Loucy (cell line): ENCODE results near the gene SP1.

Experiments used
- CTCF ChIP-seq: fragments of 200-600 bp; sonication (generic); conservative IDR thresholded peaks from 2 replicates; pipeline ENCODE4 v1.5.1; 2014; ENCODE audit warnings: mild to moderate bottlenecking, antibody characterized with exemption, low read length
- EZH2phosphoT487 ChIP-seq: fragments of 200-600 bp; IDR thresholded peaks from 2 replicates; pipeline ENCODE4 v1.6.1; 2018; ENCODE audit warnings: antibody characterized with exemption, mild to moderate bottlenecking, moderate library complexity, borderline replicate concordance

DNA sequence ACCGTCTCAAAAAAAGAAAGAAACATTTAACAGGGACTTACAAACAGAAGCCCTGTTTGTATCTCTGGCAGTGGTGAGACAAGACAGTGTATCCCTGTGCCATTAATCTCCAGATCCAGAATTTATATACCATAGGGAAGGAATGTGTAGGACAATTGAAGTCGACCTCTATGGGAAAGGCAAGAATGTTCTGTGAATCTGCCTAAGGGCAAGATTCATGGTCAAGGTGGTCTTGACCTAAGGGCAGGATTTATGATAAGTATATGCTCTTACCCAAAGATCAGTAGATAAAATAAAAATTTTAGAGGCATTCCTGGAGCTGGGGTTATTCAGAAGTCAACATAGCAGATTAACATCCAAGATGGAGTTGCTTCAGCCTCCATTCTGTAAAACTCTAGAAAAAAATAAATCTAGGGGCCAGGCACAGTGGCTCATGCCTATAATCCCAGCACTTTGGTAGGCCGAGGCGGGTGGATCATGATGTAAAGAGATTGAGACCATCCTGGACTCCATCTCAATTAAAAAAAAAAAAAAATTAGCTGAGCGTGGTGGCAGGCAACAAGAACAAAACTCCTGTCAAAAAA lies 21.0 kb upstream of the SP1 start:
- no peak for TF ChIP-seq CTCF
- TF ChIP-seq EZH2phosphoT487: no peak
